K562 treated with DMSO at 1 percent for 12 hours (cell line): ENCODE results near the gene DHRS7C. TPM values are rescaled to one million over a fixed set of nuclear protein-coding genes. Genes with fewer than 3 reads are reported as not detected.

Experiments
- total RNA-seq: library from RNA; unstranded; fragments of 300-600 nt; gene quantifications from 2 replicates; pipeline ENCODE4 v1.2.3, GENCODE V29; 2022; ENCODE audit not compliant: insufficient read depth

The DHRS7C gene
- total RNA-seq = not detected in 2 replicates

GRCh38 chr17:9790889-9791876 is at the start of gene DHRS7C:
DHRS7C (minus strand) TSS chr17:9791592; CDS start chr17:9791284, 308 bp downstream.

GRCh38 chr17:9825641-9826150 is 34.3 kb upstream of the DHRS7C start, which contains the start of gene GLP2R:
GLP2R (plus strand) TSS chr17:9825924; CDS start chr17:9826064, 140 bp downstream.

GRCh38 chr17:9821921-9822320 is 30.5 kb upstream of the DHRS7C start, which contains the start of gene GSG1L2:
GSG1L2 (minus strand) TSS chr17:9822079; CDS start chr17:9822071, 8 bp downstream.

Other genes starting within 250 kb of the DHRS7C start
- 25.8 and 26.8 TPM in 2 replicates for gene STX8, start 215.8 kb downstream of the DHRS7C start, total RNA-seq
- gene CFAP52, start 214.9 kb downstream of the DHRS7C start, total RNA-seq = not detected in 2 replicates
- 0.38 TPM in 1 of 2 replicates, not detected in the other for gene USP43, start 146.1 kb downstream of the DHRS7C start, total RNA-seq
- gene GSG1L2, start 30.5 kb upstream of the DHRS7C start, total RNA-seq = not detected in 2 replicates
- gene GLP2R, start 34.3 kb upstream of the DHRS7C start, total RNA-seq = not detected in 2 replicates
- gene RCVRN, start 113.7 kb upstream of the DHRS7C start, total RNA-seq = not detected in 2 replicates